Memory B cell (primary cell): ENCODE measurements around the gene RYR1.
"Not testable (repeated sequence)": the region's sequence is repeated elsewhere in the genome, so short reads cannot be mapped to it uniquely, and the experiment has no call there.

ENCODE experiments used
- ATAC-seq: fragments of 150-1000 bp; cut with Tn5 transposase; 2 replicates; pipeline ENCODE4 v1.10.0; 2021; ENCODE audit warnings: low read depth, mild to moderate bottlenecking, moderate library complexity
- DNase-seq, 2 donors: peaks; one replicate each; pipeline ENCODE4 v3.0.0; 2022; ENCODE audit warnings: low spot score in 2 of 2
- H3K27ac Mint-ChIP-seq: one replicate; pipeline ENCODE4 v1.8.0; 2022; ENCODE audit warnings: mild to moderate bottlenecking, moderate library complexity, mixed read lengths
- H3K27me3 Mint-ChIP-seq: one replicate; pipeline ENCODE4 v1.8.0; 2022; ENCODE audit warnings: mixed read lengths
- H3K36me3 Mint-ChIP-seq: one replicate; pipeline ENCODE4 v1.8.0; 2022; ENCODE audit warnings: mild to moderate bottlenecking, mixed read lengths
- H3K4me1 Mint-ChIP-seq: one replicate; pipeline ENCODE4 v1.8.0; 2022; ENCODE audit warnings: mixed read lengths
- H3K4me3 Mint-ChIP-seq: one replicate; pipeline ENCODE4 v1.8.0; 2022; ENCODE audit warnings: mild to moderate bottlenecking, moderate library complexity, mixed read lengths
- H3K9me3 Mint-ChIP-seq: one replicate; pipeline ENCODE4 v1.8.0; 2022; ENCODE audit warnings: mixed read lengths

The RYR1 gene

DNA sequence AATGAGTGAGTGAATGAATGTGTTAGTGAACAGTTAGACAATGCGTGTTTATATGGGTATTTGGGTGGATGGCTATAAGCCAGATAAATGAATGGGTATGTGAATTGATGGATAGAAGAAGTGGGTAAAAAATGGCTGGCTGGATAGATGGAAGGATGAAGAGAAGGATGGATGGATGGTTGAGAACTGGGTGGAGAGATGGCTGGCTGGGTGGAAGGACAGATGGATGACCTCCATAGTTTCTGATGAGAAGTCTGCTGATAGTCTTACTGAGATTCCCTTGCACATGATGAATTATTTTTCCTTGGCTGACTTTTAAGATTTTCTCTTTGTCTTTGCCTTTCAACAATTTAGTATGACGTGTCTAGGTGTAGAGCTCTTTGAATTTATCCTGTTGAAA lies 57.4 kb downstream of the RYR1 start:
- H3K27ac Mint-ChIP-seq: no peak overlapping the region
- H3K4me1 Mint-ChIP-seq: peaks cover 17% of the 10 kb centered on the region
- DNase-seq (no peak), ATAC-seq (no peak)
- H3K9me3 Mint-ChIP-seq: peaks cover 20% of the 10 kb centered on the region
- H3K36me3 Mint-ChIP-seq: peaks cover 15% of the 10 kb centered on the region
- no peak overlapping the region for H3K4me3 Mint-ChIP-seq
- peaks cover 33% of the 10 kb centered on the region for H3K27me3 Mint-ChIP-seq

DNA sequence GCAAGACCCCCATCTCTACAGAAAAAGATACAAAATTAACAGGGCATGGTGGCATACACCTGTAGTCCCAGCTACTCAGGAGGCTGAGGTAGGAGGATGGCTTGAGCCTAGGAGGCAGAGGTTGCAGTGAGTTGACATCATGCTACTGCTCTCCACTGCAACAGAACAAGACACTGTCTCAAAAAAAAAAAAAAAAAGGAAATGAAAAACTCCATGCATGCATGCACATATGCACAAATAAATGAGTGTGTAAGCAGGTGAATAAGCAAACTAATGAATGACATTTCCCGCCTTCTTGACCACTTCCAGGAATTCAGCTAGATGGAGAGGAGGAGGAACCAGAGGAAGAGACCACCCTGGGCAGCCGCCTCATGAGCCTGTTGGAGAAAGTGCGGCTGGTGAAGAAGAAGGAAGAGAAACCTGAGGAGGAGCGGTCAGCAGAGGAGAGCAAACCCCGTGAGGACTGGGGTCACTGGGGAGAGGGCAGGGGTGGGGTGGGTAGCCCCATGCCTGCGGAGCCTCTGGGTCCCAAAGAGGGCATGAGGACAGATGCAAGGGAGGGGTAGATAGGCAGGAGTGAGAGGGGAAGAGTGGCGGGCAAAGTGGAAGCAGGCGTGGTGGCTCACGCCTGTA lies 58.8 kb downstream of the RYR1 start:
- peaks cover 9% of the 10 kb centered on the region for H3K36me3 Mint-ChIP-seq
- peak overlapping the region; percentile 76 for H3K4me3 Mint-ChIP-seq
- H3K27ac Mint-ChIP-seq: no peak overlapping the region
- peaks cover 25% of the 10 kb centered on the region for H3K27me3 Mint-ChIP-seq
- ATAC-seq (peak; percentile 65), DNase-seq (no peak)
- peaks cover 11% of the 10 kb centered on the region for H3K9me3 Mint-ChIP-seq
- H3K4me1 Mint-ChIP-seq: peaks cover 17% of the 10 kb centered on the region

DNA sequence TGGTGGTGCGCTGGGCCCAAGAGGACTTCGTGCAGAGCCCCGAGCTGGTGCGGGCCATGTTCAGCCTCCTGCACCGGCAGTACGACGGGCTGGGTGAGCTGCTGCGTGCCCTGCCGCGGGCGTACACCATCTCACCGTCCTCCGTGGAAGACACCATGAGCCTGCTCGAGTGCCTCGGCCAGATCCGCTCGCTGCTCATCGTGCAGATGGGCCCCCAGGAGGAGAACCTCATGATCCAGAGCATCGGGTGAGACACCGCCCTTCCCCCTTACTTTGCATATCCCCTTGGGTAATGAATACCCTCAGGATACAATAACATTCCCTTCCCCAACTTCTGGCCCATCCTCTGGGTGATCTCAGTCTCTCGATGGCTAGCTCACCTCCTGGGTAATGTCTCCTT lies 60.9 kb downstream of the RYR1 start:
- Mint-ChIP-seq H3K9me3 (peaks cover 6% of the 10 kb centered on the region), H3K27ac (no peak overlapping the region), H3K36me3 (peaks cover 6% of the 10 kb centered on the region), H3K4me3 (no peak overlapping the region), H3K27me3 (peaks cover 20% of the 10 kb centered on the region), H3K4me1 (peaks cover 13% of the 10 kb centered on the region)
- DNase-seq: no peak
- no peak for ATAC-seq

DNA sequence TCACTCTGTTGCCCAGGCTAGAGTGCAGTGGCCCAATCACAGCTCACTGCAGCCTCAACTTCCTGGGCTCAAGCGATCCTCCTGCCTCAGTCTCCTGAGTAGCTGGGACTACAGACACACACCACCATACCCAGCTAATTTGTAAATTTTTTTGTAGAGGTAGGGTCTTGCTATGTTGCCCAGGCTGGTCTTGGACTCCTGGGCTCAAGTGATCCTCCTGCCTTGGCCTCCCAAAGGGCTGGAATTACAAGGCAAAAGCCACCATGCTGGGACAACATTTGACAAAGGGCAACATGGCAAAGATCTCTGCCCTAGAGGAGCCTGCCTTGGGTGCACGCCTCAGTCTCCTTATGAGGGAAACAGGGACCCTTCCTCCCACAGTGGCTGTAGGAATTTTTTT lies 61.9 kb downstream of the RYR1 start:
- Mint-ChIP-seq H3K4me1 (peaks cover 13% of the 10 kb centered on the region), H3K27me3 (peaks cover 20% of the 10 kb centered on the region)
- not testable (repeated sequence) for DNase-seq, H3K27ac Mint-ChIP-seq, H3K9me3 Mint-ChIP-seq, ATAC-seq, H3K4me3 Mint-ChIP-seq, H3K36me3 Mint-ChIP-seq

DNA sequence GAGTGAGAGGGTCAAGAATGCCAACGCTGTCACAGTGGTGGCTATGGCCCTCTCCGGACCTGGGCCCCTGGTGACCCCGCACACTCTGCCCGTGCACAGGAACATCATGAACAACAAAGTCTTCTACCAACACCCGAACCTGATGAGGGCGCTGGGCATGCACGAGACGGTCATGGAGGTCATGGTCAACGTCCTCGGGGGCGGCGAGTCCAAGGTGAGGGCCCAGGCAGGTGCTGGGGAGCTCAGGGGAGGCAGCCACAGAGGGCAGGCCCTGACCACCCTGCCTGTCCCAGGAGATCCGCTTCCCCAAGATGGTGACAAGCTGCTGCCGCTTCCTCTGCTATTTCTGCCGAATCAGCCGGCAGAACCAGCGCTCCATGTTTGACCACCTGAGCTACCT lies 62.6 kb downstream of the RYR1 start:
- Mint-ChIP-seq H3K27me3 (peaks cover 15% of the 10 kb centered on the region), H3K36me3 (peaks cover 3% of the 10 kb centered on the region), H3K4me3 (no peak overlapping the region), H3K4me1 (peaks cover 9% of the 10 kb centered on the region), H3K9me3 (peaks cover 3% of the 10 kb centered on the region), H3K27ac (no peak overlapping the region)
- DNase-seq (no peak), ATAC-seq (no peak)

DNA sequence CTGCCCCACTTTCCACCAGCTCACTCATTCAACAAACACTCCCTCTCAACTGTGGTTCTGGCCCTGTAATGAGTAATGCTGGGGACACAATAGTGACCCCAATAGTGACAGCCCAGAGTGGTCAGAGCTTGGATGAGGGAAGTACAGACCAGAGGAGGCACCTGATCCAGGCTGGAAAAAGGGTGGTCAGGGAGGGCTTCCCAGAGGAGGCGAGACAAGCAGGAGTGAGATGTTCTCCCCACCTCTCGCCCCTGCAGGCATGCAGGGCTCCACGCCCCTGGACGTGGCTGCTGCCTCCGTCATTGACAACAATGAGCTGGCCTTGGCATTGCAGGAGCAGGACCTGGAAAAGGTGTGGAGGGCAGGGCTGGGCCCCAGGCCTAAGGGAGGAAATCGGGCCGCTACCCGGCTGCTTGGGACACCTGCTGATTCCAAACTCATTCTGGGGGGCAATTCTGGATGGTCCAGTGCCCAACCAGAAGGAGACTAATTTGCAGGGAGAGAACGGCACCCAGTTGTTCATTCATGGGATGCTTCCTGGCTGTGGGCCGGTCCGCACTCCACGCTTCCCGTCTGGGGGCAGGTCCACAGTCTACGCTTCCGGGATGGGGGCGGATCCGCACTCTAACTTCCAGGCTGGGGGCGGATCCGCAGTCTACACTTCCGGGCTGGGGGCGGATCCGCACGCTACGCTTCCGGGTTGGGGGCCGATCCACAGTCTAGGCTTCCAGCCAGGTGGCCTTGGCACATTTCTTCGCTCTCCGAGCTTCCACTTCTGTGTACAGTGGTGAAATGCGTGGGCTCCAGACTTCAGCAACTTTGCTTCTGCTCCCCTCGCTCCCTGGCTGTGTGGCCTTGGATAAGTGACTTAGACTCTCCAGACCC lies 63.4 kb downstream of the RYR1 start:
- DNase-seq (no peak), ATAC-seq (no peak)
- Mint-ChIP-seq H3K9me3 (peaks cover 3% of the 10 kb centered on the region), H3K36me3 (peaks cover 3% of the 10 kb centered on the region), H3K4me3 (no peak overlapping the region), H3K27me3 (peaks cover 16% of the 10 kb centered on the region), H3K27ac (no peak overlapping the region), H3K4me1 (peaks cover 9% of the 10 kb centered on the region)

DNA sequence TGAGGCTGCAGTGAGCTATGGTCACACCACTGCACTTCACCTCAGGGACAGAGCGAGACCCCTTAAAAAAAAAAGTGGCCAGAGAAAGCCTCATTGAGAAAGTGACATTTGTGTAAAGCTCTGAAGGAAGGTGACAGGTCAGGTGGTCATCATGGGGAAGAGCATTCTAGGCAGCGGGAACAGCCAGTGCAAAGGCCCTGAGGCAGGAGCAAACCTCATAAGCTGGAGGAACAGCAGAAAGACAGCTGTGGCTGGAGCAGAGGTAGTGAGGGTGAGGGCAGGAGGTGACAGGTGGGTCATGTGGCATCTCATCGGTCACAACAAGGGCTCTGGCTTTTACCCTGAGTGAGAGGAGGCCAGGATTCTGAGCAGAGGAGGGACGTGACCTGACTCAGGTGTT lies 64.4 kb downstream of the RYR1 start:
- peaks cover under 1% of the 10 kb centered on the region for H3K4me1 Mint-ChIP-seq
- DNase-seq (no peak), ATAC-seq (no peak)
- H3K4me3 Mint-ChIP-seq: no peak overlapping the region
- H3K36me3 Mint-ChIP-seq: no peaks in the 10 kb centered on the region
- H3K27me3 Mint-ChIP-seq: peaks cover 13% of the 10 kb centered on the region
- H3K27ac Mint-ChIP-seq: no peak overlapping the region
- no peaks in the 10 kb centered on the region for H3K9me3 Mint-ChIP-seq

DNA sequence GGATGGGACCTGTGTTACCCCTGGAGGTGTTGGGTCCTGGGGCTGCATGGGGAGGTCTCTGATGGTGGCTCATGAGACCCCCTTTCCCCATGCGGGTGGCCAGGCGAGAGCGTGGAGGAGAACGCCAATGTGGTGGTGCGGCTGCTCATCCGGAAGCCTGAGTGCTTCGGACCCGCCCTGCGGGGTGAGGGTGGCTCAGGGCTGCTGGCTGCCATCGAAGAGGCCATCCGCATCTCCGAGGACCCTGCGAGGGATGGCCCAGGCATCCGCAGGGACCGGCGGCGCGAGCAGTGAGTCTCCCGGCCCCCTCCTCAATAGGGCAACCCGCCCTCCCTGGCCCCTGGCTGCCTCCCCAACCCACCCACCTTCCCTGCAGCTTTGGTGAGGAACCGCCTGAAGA lies 66.0 kb downstream of the RYR1 start:
- Mint-ChIP-seq H3K4me1 (no peaks in the 10 kb centered on the region), H3K9me3 (no peaks in the 10 kb centered on the region), H3K27ac (no peak overlapping the region), H3K36me3 (no peaks in the 10 kb centered on the region), H3K4me3 (no peak overlapping the region), H3K27me3 (peaks cover 13% of the 10 kb centered on the region)
- ATAC-seq (no peak), DNase-seq (no peak)

DNA sequence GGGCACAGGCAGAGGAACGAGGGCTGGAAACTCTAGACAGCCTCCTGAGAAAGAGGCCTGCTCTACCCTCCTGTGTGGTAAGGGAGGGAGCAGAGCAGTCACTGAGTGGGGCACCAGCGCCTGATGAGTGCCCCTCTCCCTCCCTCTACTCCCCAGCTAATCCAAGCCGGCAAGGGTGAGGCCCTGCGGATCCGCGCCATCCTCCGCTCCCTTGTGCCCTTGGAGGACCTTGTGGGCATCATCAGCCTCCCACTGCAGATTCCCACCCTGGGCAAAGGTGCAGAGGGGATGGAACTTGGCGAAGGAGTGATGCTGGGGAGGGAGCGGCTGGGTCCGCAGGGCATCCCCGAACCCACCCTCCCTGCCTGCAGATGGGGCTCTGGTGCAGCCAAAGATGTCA lies 67.0 kb downstream of the RYR1 start:
- Mint-ChIP-seq H3K9me3 (no peaks in the 10 kb centered on the region), H3K27ac (no peak overlapping the region), H3K36me3 (no peaks in the 10 kb centered on the region), H3K4me1 (no peaks in the 10 kb centered on the region), H3K27me3 (peaks cover 15% of the 10 kb centered on the region), H3K4me3 (no peak overlapping the region)
- no peak for DNase-seq
- ATAC-seq: no peak

DNA sequence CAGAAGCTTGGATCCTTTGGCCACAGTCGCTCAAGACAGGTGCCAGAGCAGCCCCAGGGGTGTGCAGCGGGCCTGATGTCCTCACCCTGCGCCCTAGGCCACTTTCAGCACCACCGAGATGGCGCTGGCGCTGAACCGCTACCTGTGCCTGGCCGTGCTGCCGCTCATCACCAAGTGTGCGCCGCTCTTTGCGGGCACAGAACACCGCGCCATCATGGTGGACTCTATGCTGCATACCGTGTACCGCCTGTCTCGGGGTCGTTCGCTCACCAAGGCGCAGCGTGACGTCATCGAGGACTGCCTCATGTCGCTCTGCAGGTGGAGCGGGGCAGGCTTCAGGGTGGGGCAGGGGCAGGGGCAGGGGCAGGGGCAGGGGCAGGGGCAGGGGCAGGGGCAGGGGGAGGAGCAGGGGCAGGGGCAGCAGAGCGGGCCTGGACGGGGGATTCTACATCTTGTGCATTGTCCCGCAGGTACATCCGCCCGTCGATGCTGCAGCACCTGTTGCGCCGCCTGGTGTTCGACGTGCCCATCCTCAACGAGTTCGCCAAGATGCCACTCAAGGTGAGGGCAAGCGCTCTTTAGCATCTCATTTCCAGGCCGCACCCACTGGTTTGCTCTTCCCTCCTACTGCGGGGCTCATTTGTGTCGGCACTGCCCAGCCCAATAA lies 69.1 kb downstream of the RYR1 start:
- ATAC-seq: no peak
- H3K4me3 Mint-ChIP-seq: no peak overlapping the region
- H3K4me1 Mint-ChIP-seq: peaks cover 8% of the 10 kb centered on the region
- no peak for DNase-seq
- peaks cover 1% of the 10 kb centered on the region for H3K9me3 Mint-ChIP-seq
- H3K27ac Mint-ChIP-seq: no peak overlapping the region
- H3K36me3 Mint-ChIP-seq: peaks cover 2% of the 10 kb centered on the region
- H3K27me3 Mint-ChIP-seq: peaks cover 16% of the 10 kb centered on the region

DNA sequence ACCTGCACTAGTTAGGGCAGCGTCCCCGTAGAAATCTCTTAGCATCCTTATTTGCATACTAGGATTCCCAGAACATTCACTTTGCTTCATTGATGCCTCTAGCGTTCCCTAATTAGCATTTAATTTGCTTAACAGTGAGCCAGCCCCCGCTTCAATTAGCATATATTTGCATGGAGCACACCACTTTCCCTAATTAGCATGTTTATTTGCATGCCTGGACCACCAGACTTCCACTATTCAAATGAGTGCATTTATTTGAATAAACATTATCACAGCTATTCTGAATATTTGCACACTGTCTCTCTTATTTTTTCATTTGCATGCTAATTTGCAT lies 69.6 kb downstream of the RYR1 start:
- Mint-ChIP-seq H3K27ac (no peak overlapping the region), H3K27me3 (peaks cover 15% of the 10 kb centered on the region), H3K9me3 (peaks cover 1% of the 10 kb centered on the region), H3K4me1 (peaks cover 8% of the 10 kb centered on the region), H3K36me3 (peaks cover 2% of the 10 kb centered on the region), H3K4me3 (no peak overlapping the region)
- ATAC-seq: no peak
- no peak for DNase-seq

DNA sequence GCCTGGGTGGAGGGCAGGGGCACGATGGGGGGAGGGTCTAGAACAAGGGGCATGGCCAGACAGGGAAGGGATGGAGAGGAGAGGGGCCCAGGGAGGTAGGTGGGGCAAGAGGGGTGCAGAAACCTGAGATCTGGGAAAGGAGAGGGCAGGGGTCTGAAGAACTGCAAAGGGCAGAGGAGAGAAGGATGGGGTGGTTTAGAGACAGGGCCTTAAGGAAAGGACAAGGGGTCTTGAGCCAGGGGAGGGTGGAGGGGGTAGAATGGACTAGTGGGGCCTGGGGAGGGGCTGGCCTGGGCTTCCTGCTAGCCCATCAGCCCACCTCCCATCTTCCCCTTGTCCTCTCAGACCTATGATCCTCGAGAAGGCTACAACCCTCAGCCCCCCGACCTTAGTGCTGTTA lies 72.5 kb downstream of the RYR1 start:
- Mint-ChIP-seq H3K4me3 (no peak overlapping the region), H3K36me3 (peaks cover 2% of the 10 kb centered on the region), H3K27me3 (peaks cover 10% of the 10 kb centered on the region), H3K4me1 (peaks cover 8% of the 10 kb centered on the region), H3K9me3 (peaks cover 1% of the 10 kb centered on the region), H3K27ac (peak overlapping the region; percentile 55)
- DNase-seq (no peak), ATAC-seq (no peak)

DNA sequence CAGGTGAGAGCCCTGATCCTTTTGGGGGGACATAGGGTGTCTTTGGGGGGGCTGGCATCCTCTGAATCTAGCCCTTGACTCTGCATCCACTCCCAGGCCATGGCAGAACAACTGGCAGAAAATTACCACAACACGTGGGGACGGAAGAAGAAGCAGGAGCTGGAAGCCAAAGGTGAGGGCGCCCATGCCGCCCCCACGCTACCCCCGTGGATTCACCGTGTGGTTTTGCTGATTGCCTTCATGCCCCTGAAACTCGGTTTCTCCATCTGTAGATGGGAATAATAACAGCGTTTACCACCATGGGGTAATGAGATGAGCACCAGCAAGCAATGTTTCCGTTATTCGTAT lies 72.9 kb downstream of the RYR1 start:
- DNase-seq: no peak
- Mint-ChIP-seq H3K4me1 (peaks cover 8% of the 10 kb centered on the region), H3K27me3 (peaks cover 11% of the 10 kb centered on the region), H3K9me3 (peaks cover 1% of the 10 kb centered on the region), H3K4me3 (no peak overlapping the region), H3K27ac (no peak overlapping the region), H3K36me3 (peaks cover 2% of the 10 kb centered on the region)
- no peak for ATAC-seq

DNA sequence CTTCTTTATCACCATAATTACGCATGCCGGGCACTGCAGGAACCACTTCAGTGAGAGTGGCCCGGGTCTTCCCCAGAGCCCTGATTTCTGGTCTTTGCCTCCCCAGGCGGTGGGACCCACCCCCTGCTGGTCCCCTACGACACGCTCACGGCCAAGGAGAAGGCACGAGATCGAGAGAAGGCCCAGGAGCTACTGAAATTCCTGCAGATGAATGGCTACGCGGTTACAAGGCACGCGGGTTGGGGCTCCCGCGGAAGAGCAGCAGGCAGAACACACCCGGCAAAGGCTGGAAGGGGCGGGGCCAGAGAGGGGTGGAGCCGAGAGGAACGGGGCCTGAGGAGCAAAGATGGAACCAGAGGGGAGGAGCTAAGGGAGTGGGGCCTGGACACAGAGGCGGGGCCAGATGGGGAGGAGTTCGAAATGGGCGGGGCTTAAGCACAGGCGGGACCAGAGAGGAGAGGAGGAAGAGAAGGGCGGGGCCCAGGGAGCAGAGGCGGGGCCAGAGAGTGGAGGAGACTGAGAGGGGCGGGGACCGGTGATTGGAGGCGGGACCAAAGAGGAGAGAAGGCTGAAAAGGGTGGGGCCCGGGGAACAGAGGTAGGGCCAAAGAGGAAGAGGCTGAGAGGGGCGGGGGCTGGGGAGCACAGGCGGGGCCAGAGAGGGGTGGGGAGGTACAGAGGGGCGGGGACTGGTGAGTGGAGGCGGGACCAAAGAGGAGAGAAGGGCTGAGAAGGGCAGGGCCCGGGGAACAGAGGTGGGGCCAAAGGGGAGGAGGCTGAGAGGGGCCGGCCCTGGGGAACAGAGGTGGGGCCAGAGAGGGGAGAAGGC lies 73.4 kb downstream of the RYR1 start:
- Mint-ChIP-seq H3K4me1 (peaks cover 8% of the 10 kb centered on the region), H3K36me3 (peaks cover 2% of the 10 kb centered on the region), H3K9me3 (peaks cover 1% of the 10 kb centered on the region), H3K4me3 (peak overlapping the region; percentile 43), H3K27me3 (peaks cover 13% of the 10 kb centered on the region), H3K27ac (no peak overlapping the region)
- peak; percentile 81 for ATAC-seq
- peak; percentile 68 to 77 for DNase-seq
